GM12864 (cell line): ENCODE results near the gene TP53BP1.

Source experiments
- DNase-seq: peaks from one replicate; pipeline ENCODE4 v3.0.0-alpha.2; 2011; ENCODE audit warnings: low read depth
- H3K4me3 ChIP-seq: 2 replicates; pipeline ENCODE4 v1.5.1; 2011; ENCODE audit warnings: mild to moderate bottlenecking, low read depth, low read length, control low read depth
- TF ChIP-seq, protein P1 (sequence below): IDR thresholded peaks from 2 replicates; pipeline ENCODE4 v1.5.1; 2011; ENCODE audit warnings: low read depth, mild to moderate bottlenecking, moderate library complexity, low read length, control low read depth, inconsistent platforms; ENCODE audit errors: missing control alignments

Gene TP53BP1

DNA sequence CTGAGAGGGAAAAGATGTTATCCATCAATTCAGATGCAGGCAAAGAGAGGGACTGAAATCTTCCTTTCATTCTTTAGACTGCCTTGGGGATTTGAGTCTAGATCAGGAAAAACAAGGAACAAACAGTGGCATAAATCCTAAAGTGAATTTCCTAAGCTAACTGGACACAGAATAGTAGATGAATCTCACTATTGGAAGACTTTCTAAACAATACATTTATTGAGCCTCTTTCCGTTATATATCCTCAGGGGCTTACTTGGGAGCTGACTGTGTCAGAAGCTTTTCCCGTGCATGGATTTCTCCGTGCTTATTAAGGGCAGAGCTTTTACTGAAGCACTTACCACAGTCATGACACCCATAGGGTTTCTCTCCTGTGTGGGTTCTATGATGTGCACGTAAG, 132.1 kb downstream of the TP53BP1 start:
- TF ChIP-seq, protein P1, sequence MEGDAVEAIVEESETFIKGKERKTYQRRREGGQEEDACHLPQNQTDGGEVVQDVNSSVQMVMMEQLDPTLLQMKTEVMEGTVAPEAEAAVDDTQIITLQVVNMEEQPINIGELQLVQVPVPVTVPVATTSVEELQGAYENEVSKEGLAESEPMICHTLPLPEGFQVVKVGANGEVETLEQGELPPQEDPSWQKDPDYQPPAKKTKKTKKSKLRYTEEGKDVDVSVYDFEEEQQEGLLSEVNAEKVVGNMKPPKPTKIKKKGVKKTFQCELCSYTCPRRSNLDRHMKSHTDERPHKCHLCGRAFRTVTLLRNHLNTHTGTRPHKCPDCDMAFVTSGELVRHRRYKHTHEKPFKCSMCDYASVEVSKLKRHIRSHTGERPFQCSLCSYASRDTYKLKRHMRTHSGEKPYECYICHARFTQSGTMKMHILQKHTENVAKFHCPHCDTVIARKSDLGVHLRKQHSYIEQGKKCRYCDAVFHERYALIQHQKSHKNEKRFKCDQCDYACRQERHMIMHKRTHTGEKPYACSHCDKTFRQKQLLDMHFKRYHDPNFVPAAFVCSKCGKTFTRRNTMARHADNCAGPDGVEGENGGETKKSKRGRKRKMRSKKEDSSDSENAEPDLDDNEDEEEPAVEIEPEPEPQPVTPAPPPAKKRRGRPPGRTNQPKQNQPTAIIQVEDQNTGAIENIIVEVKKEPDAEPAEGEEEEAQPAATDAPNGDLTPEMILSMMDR = no peak

More for the DNA sequence above, 132.1 kb downstream of the TP53BP1 start:
- no peak overlapping the region for H3K4me3 ChIP-seq
- DNase-seq = no peak
